ENCODE measurements around the gene SEPTIN1.

Gene SEPTIN1

DNA sequence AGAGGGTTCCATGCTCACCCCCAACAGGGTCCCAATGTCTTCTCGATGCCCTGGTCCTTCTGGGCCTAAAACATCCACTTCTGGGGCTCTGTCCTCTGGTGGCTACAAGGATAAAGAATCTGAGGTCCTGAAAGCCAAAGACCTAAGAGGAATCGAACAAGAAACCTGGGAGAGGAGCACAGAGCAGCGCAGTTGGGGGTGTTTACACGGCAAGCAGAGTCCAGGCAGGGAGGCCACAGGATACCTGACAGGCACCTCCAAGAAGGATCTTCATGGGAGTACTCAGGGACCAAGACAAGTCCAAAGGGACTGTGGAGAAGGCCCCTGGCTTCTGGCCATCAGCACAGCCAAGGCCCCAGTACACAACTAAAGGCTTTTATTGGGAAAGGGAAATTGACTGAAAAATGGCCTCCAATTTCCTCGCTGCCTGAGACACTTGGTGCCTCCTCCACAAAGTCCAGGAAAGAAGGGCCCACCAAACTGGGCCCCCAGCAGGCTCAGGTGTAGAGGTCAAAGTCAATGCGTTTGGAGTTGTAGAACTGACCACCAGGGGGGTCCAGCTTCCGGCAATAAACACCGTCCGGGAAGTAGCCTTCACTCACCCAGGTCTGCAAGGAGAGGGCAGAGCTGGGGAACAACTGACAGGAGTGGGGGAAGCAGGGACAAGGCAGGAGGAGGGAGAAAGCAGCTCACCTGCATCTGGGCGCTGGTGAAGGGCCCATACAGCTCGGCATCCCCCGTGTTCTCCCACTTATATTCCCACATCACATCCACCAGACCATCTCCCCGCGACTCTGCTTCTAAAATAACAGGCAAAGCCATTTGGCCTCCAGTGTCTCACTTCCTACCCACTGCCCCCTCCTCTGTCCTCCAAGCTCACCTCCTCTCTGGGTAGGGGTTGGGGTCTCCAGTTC is 29.6 kb downstream of the SEPTIN1 start:
- no peak overlapping the region for H2AK5ac ChIP-seq (ENCODE audit: low read depth, low read length)
- no peak overlapping the region for H3K18ac ChIP-seq (ENCODE audit: low read length)
- H3K9me3 ChIP-seq (replicated peaks in 1 of 2; ENCODE audit: control insufficient read depth in 2 of 2, insufficient read depth in 1 of 2, low read depth in 1 of 2, low read length in 2 of 2) = no peaks in the 10 kb centered on the region
- peak overlapping the region; percentile 47 for H3K23ac ChIP-seq (ENCODE audit: low read depth, low read length, poor library complexity)
- H3K4me3 ChIP-seq (ENCODE audit: low read length in 2 of 2) = no peak overlapping the region
- H3K14ac ChIP-seq (ENCODE audit: low read length) = no peak overlapping the region
- no peak overlapping the region for H2BK15ac ChIP-seq (ENCODE audit: low read length)
- no peak overlapping the region for H3K9ac ChIP-seq (ENCODE audit: low read depth, low read length, poor library complexity)
- peaks cover 14% of the 10 kb centered on the region for H3K79me1 ChIP-seq (ENCODE audit: low read depth, low read length)
- H4K91ac ChIP-seq (ENCODE audit: low read depth, low read length, poor library complexity) = no peak overlapping the region
- H3K27ac ChIP-seq (replicated peaks; ENCODE audit: low read length) = no peak overlapping the region
- H2BK12ac ChIP-seq (ENCODE audit: low read length) = no peak overlapping the region
- peaks cover 39 to 53% of the 10 kb centered on the region in 2 donors for H3K36me3 ChIP-seq (replicated peaks in 1 of 2; ENCODE audit: control insufficient read depth in 2 of 2, insufficient read depth in 2 of 2, low read length in 2 of 2)
- H2BK5ac ChIP-seq (ENCODE audit: low read length) = no peak overlapping the region
- H2AFZ ChIP-seq (ENCODE audit: low read length) = no peak overlapping the region
- DNase-seq (ENCODE audit: low spot score) = no peak
- peaks cover 8 to 10% of the 10 kb centered on the region in 2 donors for H3K4me1 ChIP-seq (ENCODE audit: control insufficient read depth in 2 of 2, insufficient read depth in 1 of 2, low read depth in 1 of 2, low read length in 2 of 2)
- WGBS, 2 donors (ENCODE audit: extremely low coverage in 2 of 2, insufficient read length in 2 of 2, insufficient replicate concordance in 1 of 2) = no CpG with 5 or more reads among the region's 14 CpGs
- H3K4ac ChIP-seq (ENCODE audit: low read length) = no peak overlapping the region
- no peak overlapping the region for H2BK120ac ChIP-seq (ENCODE audit: low read depth, low read length)
- no peaks in the 10 kb centered on the region for H3K27me3 ChIP-seq (ENCODE audit: control insufficient read depth in 3 of 3, insufficient read depth in 3 of 3, low read depth in 1 of 3, low read length in 3 of 3)
- no peak overlapping the region for H4K8ac ChIP-seq (ENCODE audit: low read depth, low read length)
- no peak overlapping the region for H3K4me2 ChIP-seq (ENCODE audit: insufficient read depth, low read length, poor library complexity, severe bottlenecking)

DNA sequence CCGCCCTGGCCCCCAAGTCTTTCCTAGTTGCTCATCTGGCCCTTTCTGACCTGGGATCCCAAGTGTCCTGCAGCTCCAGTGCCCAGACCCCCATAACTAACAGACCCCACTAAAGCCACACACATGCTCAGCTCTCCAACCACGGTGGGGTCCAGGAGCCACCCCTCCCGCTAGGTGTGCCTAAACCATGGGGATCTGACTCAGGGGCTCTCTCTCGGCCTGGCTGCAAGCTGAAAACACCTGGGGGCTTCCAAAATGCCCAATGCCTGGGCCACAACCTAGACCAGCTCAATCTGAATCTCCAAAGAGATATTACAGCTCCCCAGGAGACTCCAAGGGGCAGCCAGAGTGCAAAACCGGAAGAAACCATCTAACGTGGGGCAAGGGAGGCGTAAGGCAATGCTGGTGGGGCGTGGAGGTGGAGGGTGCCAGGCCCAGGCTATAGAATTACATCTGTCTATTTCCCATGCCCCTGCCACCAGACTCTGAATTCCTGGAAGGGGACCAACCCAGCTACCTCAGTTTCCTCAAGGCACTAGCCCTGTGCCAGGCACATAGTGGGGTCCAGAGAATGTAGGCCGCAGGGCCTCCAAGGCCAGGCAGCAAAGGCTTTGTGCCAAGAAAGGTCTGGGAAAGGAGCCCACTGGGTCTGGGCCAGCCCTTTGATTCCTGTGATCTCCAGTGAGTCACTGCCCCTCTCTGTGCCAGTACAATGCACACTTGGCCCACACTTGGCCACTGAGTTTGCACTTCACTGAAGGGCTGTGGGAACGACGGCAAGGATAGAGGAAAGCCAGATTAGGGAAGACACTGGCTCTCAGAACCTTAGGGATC is 30.6 kb downstream of the SEPTIN1 start:
- Histone ChIP-seq H2BK120ac (ENCODE audit: low read depth, low read length) (no peak overlapping the region), H3K9ac (ENCODE audit: low read depth, low read length, poor library complexity) (no peak overlapping the region), H3K23ac (ENCODE audit: low read depth, low read length, poor library complexity) (no peak overlapping the region), H3K4ac (ENCODE audit: low read length) (no peak overlapping the region), H3K36me3 (replicated peaks in 1 of 2; ENCODE audit: control insufficient read depth in 2 of 2, insufficient read depth in 2 of 2, low read length in 2 of 2) (peaks cover 35 to 43% of the 10 kb centered on the region in 2 donors), H3K9me3 (replicated peaks in 1 of 2; ENCODE audit: control insufficient read depth in 2 of 2, insufficient read depth in 1 of 2, low read depth in 1 of 2, low read length in 2 of 2) (no peaks in the 10 kb centered on the region), H2AFZ (ENCODE audit: low read length) (no peak overlapping the region), H2BK12ac (ENCODE audit: low read length) (no peak overlapping the region), H2AK5ac (ENCODE audit: low read depth, low read length) (no peak overlapping the region), H3K14ac (ENCODE audit: low read length) (no peak overlapping the region), H3K79me1 (ENCODE audit: low read depth, low read length) (peaks cover 14% of the 10 kb centered on the region), H3K4me1 (ENCODE audit: control insufficient read depth in 2 of 2, insufficient read depth in 1 of 2, low read depth in 1 of 2, low read length in 2 of 2) (peaks cover 8 to 10% of the 10 kb centered on the region in 2 donors), H3K27me3 (ENCODE audit: control insufficient read depth in 3 of 3, insufficient read depth in 3 of 3, low read depth in 1 of 3, low read length in 3 of 3) (no peaks in the 10 kb centered on the region), H3K4me3 (ENCODE audit: low read length in 2 of 2) (no peak overlapping the region), H4K91ac (ENCODE audit: low read depth, low read length, poor library complexity) (no peak overlapping the region), H2BK5ac (ENCODE audit: low read length) (no peak overlapping the region), H3K27ac (replicated peaks; ENCODE audit: low read length) (no peak overlapping the region), H3K4me2 (ENCODE audit: insufficient read depth, low read length, poor library complexity, severe bottlenecking) (no peak overlapping the region), H2BK15ac (ENCODE audit: low read length) (no peak overlapping the region), H4K8ac (ENCODE audit: low read depth, low read length) (no peak overlapping the region), H3K18ac (ENCODE audit: low read length) (no peak overlapping the region)
- no peak for DNase-seq (ENCODE audit: low spot score)
- WGBS, 2 donors (ENCODE audit: extremely low coverage in 2 of 2, insufficient read length in 2 of 2, insufficient replicate concordance in 1 of 2) = no CpG with 5 or more reads among the region's 11 CpGs

- H3K36me3 ChIP-seq (replicated peaks in 1 of 2; ENCODE audit: control insufficient read depth in 2 of 2, insufficient read depth in 2 of 2, low read length in 2 of 2) = peaks cover 35 to 41% of the 10 kb centered on the region in 2 donors
- H3K4me3 ChIP-seq (ENCODE audit: low read length in 2 of 2) = no peak overlapping the region
- no peak overlapping the region for H4K8ac ChIP-seq (ENCODE audit: low read depth, low read length)
- H3K14ac ChIP-seq (ENCODE audit: low read length) = no peak overlapping the region
- no peak overlapping the region for H2BK120ac ChIP-seq (ENCODE audit: low read depth, low read length)
- H3K23ac ChIP-seq (ENCODE audit: low read depth, low read length, poor library complexity) = no peak overlapping the region
- no peak overlapping the region for H2BK15ac ChIP-seq (ENCODE audit: low read length)
- H2AK5ac ChIP-seq (ENCODE audit: low read depth, low read length) = no peak overlapping the region
- no peak overlapping the region for H2AFZ ChIP-seq (ENCODE audit: low read length)
- H3K79me1 ChIP-seq (ENCODE audit: low read depth, low read length) = peaks cover 14% of the 10 kb centered on the region
- WGBS, 2 donors (ENCODE audit: extremely low coverage in 2 of 2, insufficient read length in 2 of 2, insufficient replicate concordance in 1 of 2) = no CpG with 5 or more reads among the region's 15 CpGs
- DNase-seq (ENCODE audit: low spot score) = no peak
- no peak overlapping the region for H2BK5ac ChIP-seq (ENCODE audit: low read length)
- H3K4ac ChIP-seq (ENCODE audit: low read length) = no peak overlapping the region
- H3K9me3 ChIP-seq (replicated peaks in 1 of 2; ENCODE audit: control insufficient read depth in 2 of 2, insufficient read depth in 1 of 2, low read depth in 1 of 2, low read length in 2 of 2) = no peaks in the 10 kb centered on the region
- no peak overlapping the region for H2BK12ac ChIP-seq (ENCODE audit: low read length)
- H4K91ac ChIP-seq (ENCODE audit: low read depth, low read length, poor library complexity) = no peak overlapping the region
- H3K9ac ChIP-seq (ENCODE audit: low read depth, low read length, poor library complexity) = no peak overlapping the region
- H3K4me1 ChIP-seq (ENCODE audit: control insufficient read depth in 2 of 2, insufficient read depth in 1 of 2, low read depth in 1 of 2, low read length in 2 of 2) = peaks cover 6 to 8% of the 10 kb centered on the region in 2 donors
- H3K27me3 ChIP-seq (ENCODE audit: control insufficient read depth in 3 of 3, insufficient read depth in 3 of 3, low read depth in 1 of 3, low read length in 3 of 3) = no peaks in the 10 kb centered on the region
- no peak overlapping the region for H3K4me2 ChIP-seq (ENCODE audit: insufficient read depth, low read length, poor library complexity, severe bottlenecking)
- no peak overlapping the region for H3K18ac ChIP-seq (ENCODE audit: low read length)
- no peak overlapping the region for H3K27ac ChIP-seq (replicated peaks; ENCODE audit: low read length)
Observed at GRCh38 chr16:30351001-30351441, 31.3 kb downstream of the SEPTIN1 start.
